Measurements from ENCODE around the gene ATP8A2.

DNA sequence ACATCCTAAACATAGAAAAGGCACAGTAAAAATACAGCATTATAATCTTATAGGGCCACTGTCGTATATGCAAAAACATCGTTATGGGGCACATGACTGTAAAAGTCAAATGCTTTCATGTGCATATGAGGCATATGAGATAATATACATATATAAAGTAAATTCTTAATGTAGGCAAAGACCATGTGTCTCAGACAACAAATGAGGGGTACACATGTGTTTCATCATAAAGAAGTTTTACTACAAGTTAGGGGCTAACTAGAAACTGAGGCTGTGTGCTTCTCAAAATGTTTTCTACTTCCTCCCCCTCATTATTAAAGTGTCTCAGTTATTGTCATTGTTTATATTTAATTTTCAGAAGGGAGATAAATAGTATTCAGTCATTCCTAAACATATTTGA lies 370.4 kb downstream of the ATP8A2 start:
- TF ChIP-seq POLR2A (IDR thresholded peaks at IDR 0.05; ENCODE audit: low read length): no peak
- TF ChIP-seq GATA1 (IDR thresholded peaks at IDR 0.05; ENCODE audit: low read depth, low read length): no peak
